GM23338 (cell line): ENCODE data around the gene CDK1. TPM values are rescaled to one million over a fixed set of nuclear protein-coding genes. Genes with fewer than 3 reads are reported as not detected.

ENCODE experiments used
- ATAC-seq: fragments of 200-7000 bp; cut with Tn5 transposase; 3 replicates; pipeline ENCODE4 v1.9.1; 2020
- DNase-seq: peaks from one replicate; pipeline ENCODE4 v3.0.0-alpha.2; 2015; ENCODE audit warnings: low spot score
- H2AFZ ChIP-seq: fragments of 200-600 bp; sonication (generic); 2 replicates; pipeline ENCODE4 v1.8.0; 2016; ENCODE audit warnings: antibody characterized with exemption, mild to moderate bottlenecking, moderate library complexity
- H3F3A ChIP-seq: fragments of 200-600 bp; sonication (generic); replicated peaks from 2 replicates; pipeline ENCODE4 v1.8.0; 2017; ENCODE audit warnings: antibody characterized with exemption, mixed run types, low read depth
- H3K27ac ChIP-seq: fragments of 200-600 bp; sonication (generic); 2 replicates; pipeline ENCODE4 v1.6.1; 2016; ENCODE audit warnings: low read depth
- H3K27me3 ChIP-seq: fragments of 200-600 bp; sonication (generic); 2 replicates; pipeline ENCODE4 v1.8.0; 2016; ENCODE audit warnings: mild to moderate bottlenecking, mixed run types, moderate library complexity; ENCODE audit not compliant: insufficient read depth
- H3K36me3 ChIP-seq: fragments of 200-600 bp; sonication (generic); 2 replicates; pipeline ENCODE4 v1.8.0; 2016; ENCODE audit warnings: mild to moderate bottlenecking; ENCODE audit not compliant: insufficient read depth
- H3K4me1 ChIP-seq: fragments of 200-600 bp; sonication (generic); 2 replicates; pipeline ENCODE4 v1.8.0; 2016; ENCODE audit warnings: mild to moderate bottlenecking, moderate library complexity; ENCODE audit not compliant: insufficient read depth
- H3K4me2 ChIP-seq: fragments of 200-600 bp; sonication (generic); 2 replicates; pipeline ENCODE4 v1.7.1; 2017; ENCODE audit warnings: mixed run types
- H3K4me3 ChIP-seq: fragments of 200-600 bp; sonication (generic); 2 replicates; pipeline ENCODE4 v1.6.1; 2016; ENCODE audit warnings: mixed run types
- H3K79me2 ChIP-seq: fragments of 200-600 bp; sonication (generic); replicated peaks from 2 replicates; pipeline ENCODE4 v1.8.0; 2017; ENCODE audit warnings: mild to moderate bottlenecking; ENCODE audit not compliant: insufficient read depth
- H3K9me2 ChIP-seq: fragments of 200-600 bp; sonication (generic); 2 replicates; pipeline ENCODE4 v1.8.0; 2017; ENCODE audit not compliant: insufficient read depth
- H4K20me1 ChIP-seq: fragments of 200-600 bp; sonication (generic); replicated peaks from 2 replicates; pipeline ENCODE4 v1.8.0; 2017; ENCODE audit warnings: mild to moderate bottlenecking; ENCODE audit not compliant: insufficient read depth
- H3K27ac Mint-ChIP-seq: 2 replicates; pipeline ENCODE4 v1.8.0; 2020; ENCODE audit warnings: inconsistent platforms, mild to moderate bottlenecking, moderate library complexity, mixed read lengths
- H3K27me3 Mint-ChIP-seq: 3 replicates; pipeline ENCODE4 v1.8.0; 2022; ENCODE audit warnings: low read depth, mild to moderate bottlenecking, moderate library complexity, mixed read lengths, inconsistent platforms; ENCODE audit not compliant: insufficient read depth, poor library complexity
- H3K36me3 Mint-ChIP-seq: 3 replicates; pipeline ENCODE4 v1.8.0; 2021; ENCODE audit warnings: low read depth, mild to moderate bottlenecking, inconsistent platforms, moderate library complexity, mixed read lengths
- H3K4me1 Mint-ChIP-seq: 3 replicates; pipeline ENCODE4 v1.8.0; 2020; ENCODE audit warnings: mild to moderate bottlenecking, inconsistent platforms, mixed read lengths
- H3K4me3 Mint-ChIP-seq: 3 replicates; pipeline ENCODE4 v1.8.0; 2021; ENCODE audit warnings: moderate library complexity, mild to moderate bottlenecking, inconsistent platforms, mixed read lengths
- H3K9me3 Mint-ChIP-seq: 3 replicates; pipeline ENCODE4 v1.8.0; 2020; ENCODE audit warnings: moderate library complexity, mild to moderate bottlenecking, inconsistent platforms, mixed read lengths
- CREB1 ChIP-seq: fragments of 250-450 bp; sonication (Bioruptor Pico); IDR thresholded peaks from 2 replicates; pipeline ENCODE4 v1.5.0; 2020; ENCODE audit warnings: low read depth, mild to moderate bottlenecking, moderate library complexity
- ETS1 ChIP-seq: IDR thresholded peaks from 2 replicates; pipeline ENCODE4 v1.6.1; 2016; ENCODE audit warnings: antibody characterized with exemption
- EZH2 ChIP-seq: fragments of 200-600 bp; sonication (generic); IDR thresholded peaks from one replicate; pipeline ENCODE4 v1.8.0; 2017; ENCODE audit warnings: antibody characterized with exemption, mild to moderate bottlenecking, low read depth; ENCODE audit not compliant: unreplicated experiment
- EZH2phosphoT487 ChIP-seq: fragments of 200-600 bp; sonication (generic); IDR thresholded peaks from one replicate; pipeline ENCODE4 v1.8.1; 2018; ENCODE audit warnings: antibody characterized with exemption; ENCODE audit not compliant: unreplicated experiment
- JUNB ChIP-seq: IDR thresholded peaks from one replicate; pipeline ENCODE4 v1.6.1; 2016; ENCODE audit warnings: antibody characterized with exemption; ENCODE audit not compliant: unreplicated experiment
- NANOG ChIP-seq: IDR thresholded peaks from 2 replicates; pipeline ENCODE4 v1.6.1; 2016; ENCODE audit warnings: antibody characterized with exemption, borderline replicate concordance
- POLR2AphosphoS5 ChIP-seq: IDR thresholded peaks from 2 replicates; pipeline ENCODE4 v1.6.1; 2016; ENCODE audit warnings: antibody characterized with exemption, low read depth
- REST ChIP-seq: IDR thresholded peaks from one replicate; pipeline ENCODE4 v1.6.1; 2018; ENCODE audit warnings: antibody characterized with exemption; ENCODE audit not compliant: unreplicated experiment
- STAT1 ChIP-seq: IDR thresholded peaks from one replicate; pipeline ENCODE4 v1.6.1; 2016; ENCODE audit warnings: antibody characterized with exemption; ENCODE audit not compliant: unreplicated experiment
- ZNF114 ChIP-seq: fragments of 250-450 bp; sonication (Bioruptor Pico); IDR thresholded peaks from 2 replicates; pipeline ENCODE4 v1.5.0; 2020; ENCODE audit warnings: mild to moderate bottlenecking, moderate library complexity
- ZNF331 ChIP-seq: fragments of 250-450 bp; sonication (Bioruptor Pico); IDR thresholded peaks from 2 replicates; pipeline ENCODE4 v1.5.0; 2020; ENCODE audit warnings: low read depth, mild to moderate bottlenecking, moderate library complexity
- ZNF462 ChIP-seq: fragments of 250-450 bp; sonication (Bioruptor Pico); IDR thresholded peaks from 2 replicates; pipeline ENCODE4 v1.5.0; 2020; ENCODE audit warnings: mild to moderate bottlenecking, moderate library complexity
- polyA plus RNA-seq: library from polyadenylated mRNA; unstranded; fragments of >200 nt; fragmentation: Nextera tagmentation; extraction: Ambion mirVana; gene quantifications from 2 replicates; pipeline ENCODE4 v1.2.1, GENCODE V29; 2016
- total RNA-seq: library from RNA; depleted of rRNA; stranded (reverse); fragments of >200 nt; shearing (Covaris generic); gene quantifications from 2 replicates; pipeline ENCODE4 v1.2.3, GENCODE V29; 2014

CDK1 gene
- total and polyA plus RNA-seq, 2 experiments from 2014 or later = 165 to 166 TPM

GRCh38 chr10:60788544-60788943, 10.3 kb downstream of the CDK1 start:
- Histone ChIP-seq H3K27me3 (no peaks in the 10 kb centered on the region), H3K79me2 (peaks cover 95% of the 10 kb centered on the region), H3F3A (no peaks in the 10 kb centered on the region), H3K36me3 (peaks cover 60% of the 10 kb centered on the region), H3K9me2 (no peaks in the 10 kb centered on the region), H3K4me2 (no peak overlapping the region), H3K4me1 (no peaks in the 10 kb centered on the region), H4K20me1 (peaks cover 43% of the 10 kb centered on the region), H3K27ac (no peak overlapping the region), H3K4me3 (no peak overlapping the region), H2AFZ (no peak overlapping the region)
- no peaks in the 10 kb centered on the region for H3K27me3 Mint-ChIP-seq
- no peak overlapping the region for H3K27ac Mint-ChIP-seq
- H3K9me3 Mint-ChIP-seq = no peaks in the 10 kb centered on the region
- ATAC-seq (no peak), DNase-seq (no peak)
- no peak for TF ChIP-seq ZNF331 (CRISPR knock-in tag)
- TF ChIP-seq ZNF114 (CRISPR knock-in tag) = no peak
- no peak for TF ChIP-seq POLR2AphosphoS5
- no peak for TF ChIP-seq CREB1 (CRISPR knock-in tag)
- no peak for TF ChIP-seq EZH2phosphoT487
- no peak for TF ChIP-seq JUNB
- TF ChIP-seq EZH2 = no peak
- TF ChIP-seq ETS1 = no peak
- TF ChIP-seq REST = no peak
- TF ChIP-seq NANOG = no peak
- no peak for TF ChIP-seq ZNF462 (CRISPR knock-in tag)
- TF ChIP-seq STAT1 = no peak
- peaks cover 3% of the 10 kb centered on the region; the same call in 1 of the 3 replicates for H3K4me1 Mint-ChIP-seq
- no peak overlapping the region for H3K4me3 Mint-ChIP-seq
- H3K36me3 Mint-ChIP-seq = peaks cover 90% of the 10 kb centered on the region
